Naive thymus-derived CD8-positive, alpha-beta T cell (primary cell): ENCODE results near the gene RBMS3. TPM values are rescaled to one million over a fixed set of nuclear protein-coding genes. Genes with fewer than 3 reads are reported as not detected.
A peak's percentile ranks its signal among the peaks of the same experiment; 100 is the strongest.

Experiments
- ATAC-seq, 2 donors: fragments of 150-1000 bp; cut with Tn5 transposase in 1 of 2; sonication (Bioruptor Pico), chemical (Tn5 transposase) in 1 of 2; 1 replicate in 1 of 2; 2 replicates in 1 of 2; pipeline ENCODE4 v1.10.0; 2021; ENCODE audit warnings: mild to moderate bottlenecking in 2 of 2, moderate library complexity in 2 of 2
- POLR2A ChIA-PET: fragments of 350-600 bp; sonication (Branson Sonifier 250); formaldehyde crosslinking; loops from one replicate; lab custom pipeline; 2021; ENCODE audit warnings: antibody characterized with exemption; lab: Charles Lee
- DNase-seq, 10 donors: peaks; one replicate each; pipeline versions ENCODE4 v3.0.0 to v3.0.0-alpha.2; 2020 to 2022
- H3K27ac Mint-ChIP-seq, 10 donors: one replicate each; pipeline ENCODE4 v1.8.0; 2020 to 2022; ENCODE audit warnings: mild to moderate bottlenecking in 10 of 10, mixed read lengths in 10 of 10, moderate library complexity in 4 of 10, inconsistent platforms in 1 of 10
- H3K27me3 Mint-ChIP-seq, 5 donors: one replicate each; pipeline ENCODE4 v1.8.0; 2021 to 2022; ENCODE audit warnings: mixed read lengths in 5 of 5
- H3K36me3 Mint-ChIP-seq, 3 donors: one replicate each; pipeline ENCODE4 v1.8.0; 2020 to 2022; ENCODE audit warnings: mixed read lengths in 3 of 3, mild to moderate bottlenecking in 2 of 3, inconsistent platforms in 1 of 3
- H3K4me1 Mint-ChIP-seq, 4 donors: one replicate each; pipeline ENCODE4 v1.8.0; 2021 to 2022; ENCODE audit warnings: mixed read lengths in 4 of 4
- H3K4me3 Mint-ChIP-seq, 10 donors: one replicate each; pipeline ENCODE4 v1.8.0; 2020 to 2022; ENCODE audit warnings: mild to moderate bottlenecking in 10 of 10, mixed read lengths in 10 of 10, moderate library complexity in 6 of 10, inconsistent platforms in 1 of 10
- H3K9me3 Mint-ChIP-seq, 9 donors: one replicate each; pipeline ENCODE4 v1.8.0; 2020 to 2022; ENCODE audit warnings: mixed read lengths in 9 of 9, mild to moderate bottlenecking in 3 of 9, inconsistent platforms in 1 of 9, moderate library complexity in 1 of 9
- polyA plus RNA-seq, 3 donors: library from polyadenylated mRNA; unstranded; fragments of 300-500 nt; fragmentation: Illumina TruSeq; gene quantifications; one replicate each; pipeline ENCODE4 v1.2.3, GENCODE V29; 2021
- total RNA-seq, 8 experiments: library from RNA in 2 of 8; stranded (reverse) in 2 of 8; gene quantifications; one replicate each; pipeline ENCODE4 v1.2.3 and lab custom pipeline; 2021 to 2026

The RBMS3 gene
- total and polyA plus RNA-seq, 5 experiments from 2014 or later, result not detected

- peaks cover 0 to 5% (median 0%) of the 10 kb centered on the region in 9 donors for H3K9me3 Mint-ChIP-seq
- ATAC-seq (no peak), DNase-seq (no peak)
- H3K27me3 Mint-ChIP-seq, result peaks cover 0 to 4% (median 0%) of the 10 kb centered on the region in 5 donors
- peak overlapping the region in 3 of 10 donors; percentile 5 to 47 (median 25) for H3K27ac Mint-ChIP-seq
- H3K4me3 Mint-ChIP-seq, result no peak overlapping the region
- POLR2A ChIA-PET, result no interaction called here
- peaks cover 0 to 5% (median under 1%) of the 10 kb centered on the region in 4 donors for H3K4me1 Mint-ChIP-seq
- no peaks in the 10 kb centered on the region for H3K36me3 Mint-ChIP-seq
These were observed 20.6 kb downstream of the RBMS3 start for GRCh38 chr3:29301332-29302019.

DNA sequence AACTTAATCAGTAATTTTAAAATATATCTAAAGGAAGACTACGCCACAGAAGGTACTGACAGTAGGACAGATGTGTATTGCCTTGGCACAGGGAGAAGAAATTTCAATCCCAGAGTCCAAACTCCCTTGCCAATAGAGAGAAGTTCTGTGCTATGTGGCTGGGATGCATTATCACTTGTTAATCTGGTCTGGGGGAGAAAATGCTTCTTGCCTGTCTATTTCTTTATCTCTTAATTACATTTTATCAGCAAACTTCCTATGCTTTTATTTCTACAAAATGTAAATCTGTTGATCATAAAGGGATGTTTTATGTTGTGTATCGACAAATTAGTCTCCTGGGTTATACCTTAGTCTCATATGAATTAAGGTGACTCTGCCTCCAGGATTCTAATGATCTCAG is 21.7 kb downstream of the RBMS3 start:
- Mint-ChIP-seq H3K9me3 (peaks cover 0 to 5% (median 0%) of the 10 kb centered on the region in 9 donors), H3K27me3 (peaks cover 0 to 4% (median 0%) of the 10 kb centered on the region in 5 donors), H3K4me3 (no peak overlapping the region), H3K4me1 (peaks cover 0 to 5% (median under 1%) of the 10 kb centered on the region in 4 donors), H3K36me3 (no peaks in the 10 kb centered on the region), H3K27ac (no peak overlapping the region)
- ATAC-seq (no peak), DNase-seq (no peak)
- POLR2A ChIA-PET, result no interaction called here

DNA sequence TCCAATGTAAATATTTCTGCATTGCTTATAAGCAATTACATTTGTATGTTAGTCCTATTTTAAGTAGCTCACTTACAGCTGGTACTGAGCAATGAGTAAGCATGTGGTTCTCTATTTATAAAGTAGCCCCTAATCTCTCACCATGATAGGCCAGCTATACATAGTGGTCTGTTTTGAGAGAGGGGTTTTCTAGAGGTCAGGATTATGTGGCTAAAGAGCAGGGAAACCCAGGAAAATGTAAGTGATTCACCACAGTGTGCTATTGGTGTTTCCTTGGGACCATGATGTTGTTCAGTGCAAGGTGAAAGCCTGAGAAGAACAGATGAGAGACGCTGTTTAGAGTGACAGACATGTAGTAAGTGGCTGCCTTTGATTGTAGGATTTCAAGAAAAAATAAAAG is 26.4 kb downstream of the RBMS3 start:
- no peaks in the 10 kb centered on the region for H3K36me3 Mint-ChIP-seq
- ATAC-seq (no peak), DNase-seq (no peak)
- H3K27ac Mint-ChIP-seq, result no peak overlapping the region
- no peaks in the 10 kb centered on the region for H3K4me1 Mint-ChIP-seq
- H3K9me3 Mint-ChIP-seq, result peaks cover 0 to 5% (median 0%) of the 10 kb centered on the region in 9 donors
- peaks cover 0 to 4% (median 0%) of the 10 kb centered on the region in 5 donors for H3K27me3 Mint-ChIP-seq
- POLR2A ChIA-PET, result interaction anchor here (0.8 kb wide), 1 partner anchor 9 kb away, joined by 3 read pairs; no protein-coding TSS in a partner anchor
- H3K4me3 Mint-ChIP-seq, result no peak overlapping the region

GRCh38 chr3:29310865-29311264 is 30.0 kb downstream of the RBMS3 start:
- ATAC-seq (no peak), DNase-seq (no peak)
- no peaks in the 10 kb centered on the region for H3K4me1 Mint-ChIP-seq
- H3K27ac Mint-ChIP-seq, result no peak overlapping the region
- POLR2A ChIA-PET, result no interaction called here
- peaks cover 0 to 4% (median 0%) of the 10 kb centered on the region in 5 donors for H3K27me3 Mint-ChIP-seq
- H3K36me3 Mint-ChIP-seq, result no peaks in the 10 kb centered on the region
- H3K9me3 Mint-ChIP-seq, result peaks cover 0 to 2% (median 0%) of the 10 kb centered on the region in 9 donors
- no peak overlapping the region for H3K4me3 Mint-ChIP-seq

- peaks cover 0 to 4% (median 0%) of the 10 kb centered on the region in 5 donors for H3K27me3 Mint-ChIP-seq
- ATAC-seq (no peak), DNase-seq (no peak)
- no peaks in the 10 kb centered on the region for H3K36me3 Mint-ChIP-seq
- H3K27ac Mint-ChIP-seq, result no peak overlapping the region
- no peaks in the 10 kb centered on the region for H3K4me1 Mint-ChIP-seq
- H3K4me3 Mint-ChIP-seq, result no peak overlapping the region
- POLR2A ChIA-PET, result no interaction called here
- H3K9me3 Mint-ChIP-seq, result peaks cover 0 to 2% (median 0%) of the 10 kb centered on the region in 9 donors
These were observed 30.9 kb downstream of the RBMS3 start for GRCh38 chr3:29311795-29312194.

GRCh38 chr3:29312395-29312794 is 31.5 kb downstream of the RBMS3 start:
- no peak overlapping the region for H3K4me3 Mint-ChIP-seq
- peaks cover 0 to 4% (median 0%) of the 10 kb centered on the region in 5 donors for H3K27me3 Mint-ChIP-seq
- H3K9me3 Mint-ChIP-seq, result peaks cover 0 to 2% (median 0%) of the 10 kb centered on the region in 9 donors
- no peak for ATAC-seq
- POLR2A ChIA-PET, result no interaction called here
- no peaks in the 10 kb centered on the region for H3K36me3 Mint-ChIP-seq
- H3K4me1 Mint-ChIP-seq, result no peaks in the 10 kb centered on the region
- no peak for DNase-seq
- H3K27ac Mint-ChIP-seq, result no peak overlapping the region

DNA sequence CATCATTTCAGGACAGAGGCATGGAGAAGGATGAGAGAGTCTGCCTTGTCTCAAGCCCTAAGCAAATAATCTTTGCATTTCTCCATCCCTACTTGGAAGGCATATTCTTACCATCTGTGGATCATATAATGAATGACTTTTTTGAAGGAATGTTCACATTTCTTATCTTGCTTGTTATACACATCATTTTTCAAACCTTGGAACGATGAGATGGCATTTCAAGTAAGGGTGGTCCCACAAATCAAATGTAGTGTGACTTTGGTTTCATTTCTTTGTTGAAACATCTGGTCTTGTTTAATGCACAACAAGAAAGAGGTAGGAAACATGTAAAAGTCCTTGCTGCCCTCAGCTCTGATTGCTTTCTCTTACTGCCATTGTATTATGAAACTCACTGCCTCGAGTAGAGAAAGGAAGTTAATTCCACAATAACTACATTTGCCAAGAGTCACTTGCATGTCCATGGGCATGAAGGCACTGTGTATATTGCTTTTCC is 32.1 kb downstream of the RBMS3 start:
- Mint-ChIP-seq H3K4me1 (no peaks in the 10 kb centered on the region), H3K27ac (no peak overlapping the region), H3K9me3 (peaks cover 0 to 2% (median 0%) of the 10 kb centered on the region in 9 donors), H3K4me3 (no peak overlapping the region), H3K27me3 (peaks cover 0 to 4% (median 0%) of the 10 kb centered on the region in 5 donors), H3K36me3 (no peaks in the 10 kb centered on the region)
- DNase-seq, result no peak
- no peak for ATAC-seq
- POLR2A ChIA-PET, result no interaction called here

DNA sequence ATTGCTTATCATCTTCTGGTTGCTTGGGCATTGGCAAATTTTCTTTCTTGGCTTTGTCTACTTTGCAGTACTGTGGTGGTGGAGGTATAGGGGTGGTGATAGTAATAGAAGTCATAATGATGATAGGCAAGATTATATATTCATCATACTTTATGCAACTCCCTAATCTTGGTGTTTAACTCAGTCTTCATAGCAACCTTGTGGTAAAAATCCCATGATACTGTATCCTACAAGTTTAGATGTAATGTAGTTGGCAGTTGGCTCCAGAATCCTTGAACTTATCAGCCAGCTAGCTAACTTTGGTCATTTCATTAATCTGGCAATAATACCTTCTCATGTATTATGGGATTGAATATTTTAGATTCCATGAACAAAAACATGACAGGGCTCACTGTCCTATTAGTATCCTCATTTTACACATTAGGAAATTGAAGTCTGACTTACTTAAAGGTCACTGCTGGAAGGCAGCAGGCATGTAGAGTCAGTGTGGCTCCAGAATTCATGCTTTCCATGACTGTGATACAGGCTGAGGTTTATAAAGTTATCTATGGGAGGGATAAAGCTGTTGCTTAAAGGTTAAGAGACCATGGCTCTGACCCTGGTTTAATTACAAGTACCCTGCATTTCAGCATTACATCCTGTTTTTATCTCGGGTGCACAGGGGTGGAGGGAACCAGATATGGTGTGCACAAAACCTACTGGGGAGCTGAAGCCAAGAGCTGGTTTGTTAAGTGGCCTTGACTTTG is 33.3 kb downstream of the RBMS3 start:
- H3K27me3 Mint-ChIP-seq, result peaks cover 0 to 2% (median 0%) of the 10 kb centered on the region in 5 donors
- no peak overlapping the region for H3K27ac Mint-ChIP-seq
- H3K36me3 Mint-ChIP-seq, result no peaks in the 10 kb centered on the region
- H3K9me3 Mint-ChIP-seq, result peaks cover 0 to 2% (median 0%) of the 10 kb centered on the region in 9 donors
- ATAC-seq (no peak), DNase-seq (no peak)
- POLR2A ChIA-PET, result no interaction called here
- no peaks in the 10 kb centered on the region for H3K4me1 Mint-ChIP-seq
- no peak overlapping the region for H3K4me3 Mint-ChIP-seq

GRCh38 chr3:29314727-29315088 is 33.8 kb downstream of the RBMS3 start:
- Mint-ChIP-seq H3K4me3 (no peak overlapping the region), H3K27me3 (peaks cover 0 to 2% (median 0%) of the 10 kb centered on the region in 5 donors), H3K4me1 (no peaks in the 10 kb centered on the region), H3K36me3 (no peaks in the 10 kb centered on the region), H3K9me3 (peaks cover 0 to 2% (median 0%) of the 10 kb centered on the region in 9 donors), H3K27ac (no peak overlapping the region)
- no peak for DNase-seq
- POLR2A ChIA-PET, result no interaction called here
- no peak for ATAC-seq

DNA sequence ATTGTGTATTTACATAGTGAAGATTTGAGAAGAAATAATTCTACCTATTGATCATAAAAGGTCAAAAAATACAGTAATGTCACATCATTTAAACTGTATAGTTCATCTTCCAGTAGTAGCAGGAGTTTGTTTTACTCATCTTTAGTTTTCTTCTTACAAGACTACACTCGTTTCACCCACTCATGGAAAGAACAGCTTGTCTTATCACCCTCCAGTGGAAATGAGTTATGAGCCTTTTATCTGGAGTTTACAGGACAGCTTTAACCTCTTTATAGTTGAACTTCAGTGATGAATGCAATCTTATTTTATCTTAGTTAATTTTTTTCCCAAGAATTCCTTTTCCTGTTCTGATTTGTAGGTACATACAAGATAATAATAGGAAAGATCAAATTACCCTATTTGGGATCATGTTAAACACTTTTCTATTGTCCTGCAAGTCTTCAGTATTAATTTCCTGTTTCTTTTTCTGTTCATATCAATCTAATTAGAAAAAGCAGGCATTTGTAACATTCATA is 36.8 kb downstream of the RBMS3 start:
- H3K4me3 Mint-ChIP-seq, result no peak overlapping the region
- peaks cover 0 to 3% (median 0%) of the 10 kb centered on the region in 9 donors for H3K9me3 Mint-ChIP-seq
- peaks cover 0 to 2% (median 0%) of the 10 kb centered on the region in 5 donors for H3K27me3 Mint-ChIP-seq
- no peak overlapping the region for H3K27ac Mint-ChIP-seq
- no peak for DNase-seq
- ATAC-seq, result no peak
- POLR2A ChIA-PET, result no interaction called here
- no peaks in the 10 kb centered on the region for H3K36me3 Mint-ChIP-seq
- H3K4me1 Mint-ChIP-seq, result no peaks in the 10 kb centered on the region

- no peaks in the 10 kb centered on the region for H3K4me1 Mint-ChIP-seq
- no peak overlapping the region for H3K4me3 Mint-ChIP-seq
- POLR2A ChIA-PET, result no interaction called here
- ATAC-seq (no peak), DNase-seq (no peak)
- peaks cover 0 to 3% (median 0%) of the 10 kb centered on the region in 9 donors for H3K9me3 Mint-ChIP-seq
- no peak overlapping the region for H3K27ac Mint-ChIP-seq
- H3K36me3 Mint-ChIP-seq, result no peaks in the 10 kb centered on the region
- peaks cover 0 to 2% (median 0%) of the 10 kb centered on the region in 5 donors for H3K27me3 Mint-ChIP-seq
These were observed 37.4 kb downstream of the RBMS3 start for GRCh38 chr3:29318251-29318650.

DNA sequence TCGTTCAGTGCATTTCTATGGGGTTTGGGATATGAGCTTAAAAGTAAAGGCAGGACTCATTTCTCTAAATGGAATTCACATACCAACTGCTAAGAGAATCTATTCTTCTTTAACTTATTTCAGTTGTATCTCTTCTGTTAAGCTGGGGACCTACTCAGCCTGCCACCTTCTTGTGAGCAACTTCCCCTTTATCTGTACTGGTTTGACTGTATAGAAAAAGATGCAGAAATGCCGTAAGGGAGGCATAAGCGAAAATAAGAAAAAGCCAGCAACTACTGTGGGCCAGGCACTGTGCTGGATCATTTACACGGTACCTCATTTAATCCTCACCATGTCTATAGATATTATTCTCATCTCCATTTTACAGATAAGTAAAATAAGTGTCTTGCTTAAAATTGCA is 38.4 kb downstream of the RBMS3 start:
- H3K4me1 Mint-ChIP-seq, result peaks cover 0 to 4% (median 0%) of the 10 kb centered on the region in 4 donors
- no peaks in the 10 kb centered on the region for H3K36me3 Mint-ChIP-seq
- DNase-seq, result no peak
- POLR2A ChIA-PET, result no interaction called here
- H3K9me3 Mint-ChIP-seq, result peaks cover 0 to 3% (median 0%) of the 10 kb centered on the region in 9 donors
- H3K27ac Mint-ChIP-seq, result no peak overlapping the region
- H3K27me3 Mint-ChIP-seq, result no peaks in the 10 kb centered on the region
- ATAC-seq, result no peak
- H3K4me3 Mint-ChIP-seq, result no peak overlapping the region

GRCh38 chr3:29319798-29320197 is 38.9 kb downstream of the RBMS3 start:
- DNase-seq, result no peak
- POLR2A ChIA-PET, result no interaction called here
- H3K4me3 Mint-ChIP-seq, result no peak overlapping the region
- peaks cover 0 to 8% (median 0%) of the 10 kb centered on the region in 4 donors for H3K4me1 Mint-ChIP-seq
- H3K27ac Mint-ChIP-seq, result no peak overlapping the region
- peaks cover 0 to 3% (median 0%) of the 10 kb centered on the region in 9 donors for H3K9me3 Mint-ChIP-seq
- no peaks in the 10 kb centered on the region for H3K36me3 Mint-ChIP-seq
- ATAC-seq, result no peak
- no peaks in the 10 kb centered on the region for H3K27me3 Mint-ChIP-seq
